ENCODE measurements around the gene RIN3. TPM values are rescaled to one million over a fixed set of nuclear protein-coding genes. Genes with fewer than 3 reads are reported as not detected.

The RIN3 gene
- total RNA-seq, 4 donors from 2014 or later, result 15.1 to 32.3 (median 21.9) TPM

- TF ChIP-seq CTCF (IDR thresholded peaks at IDR 0.05; ENCODE audit: low read depth), result no peak
Measured at GRCh38 chr14:92718664-92719063, 205.1 kb downstream of the RIN3 start.

GRCh38 chr14:92719421-92719820 is 205.8 kb downstream of the RIN3 start:
- TF ChIP-seq CTCF (IDR thresholded peaks at IDR 0.05; ENCODE audit: low read depth), result no peak

DNA sequence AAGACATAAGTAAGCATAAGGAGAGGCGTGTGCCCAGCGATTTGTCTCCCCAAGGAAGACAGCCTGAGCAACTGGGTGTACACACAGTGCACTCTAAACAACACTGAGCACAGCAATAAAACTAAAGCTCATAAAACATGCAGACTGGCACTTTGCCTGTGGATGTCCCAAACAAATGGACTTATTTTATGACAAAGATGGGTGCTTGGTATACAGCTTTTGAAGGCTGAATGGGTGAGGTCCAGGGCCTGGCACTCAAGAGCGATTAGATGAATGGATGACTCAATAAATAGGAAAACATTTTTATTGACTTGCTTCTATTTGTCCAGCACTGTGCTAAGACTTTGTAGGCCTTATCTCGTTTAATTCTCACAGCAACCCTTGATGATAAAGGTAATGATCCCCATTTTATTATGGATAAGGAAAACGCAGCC is 206.3 kb downstream of the RIN3 start:
- no peak for TF ChIP-seq CTCF (IDR thresholded peaks at IDR 0.05; ENCODE audit: low read depth)

DNA sequence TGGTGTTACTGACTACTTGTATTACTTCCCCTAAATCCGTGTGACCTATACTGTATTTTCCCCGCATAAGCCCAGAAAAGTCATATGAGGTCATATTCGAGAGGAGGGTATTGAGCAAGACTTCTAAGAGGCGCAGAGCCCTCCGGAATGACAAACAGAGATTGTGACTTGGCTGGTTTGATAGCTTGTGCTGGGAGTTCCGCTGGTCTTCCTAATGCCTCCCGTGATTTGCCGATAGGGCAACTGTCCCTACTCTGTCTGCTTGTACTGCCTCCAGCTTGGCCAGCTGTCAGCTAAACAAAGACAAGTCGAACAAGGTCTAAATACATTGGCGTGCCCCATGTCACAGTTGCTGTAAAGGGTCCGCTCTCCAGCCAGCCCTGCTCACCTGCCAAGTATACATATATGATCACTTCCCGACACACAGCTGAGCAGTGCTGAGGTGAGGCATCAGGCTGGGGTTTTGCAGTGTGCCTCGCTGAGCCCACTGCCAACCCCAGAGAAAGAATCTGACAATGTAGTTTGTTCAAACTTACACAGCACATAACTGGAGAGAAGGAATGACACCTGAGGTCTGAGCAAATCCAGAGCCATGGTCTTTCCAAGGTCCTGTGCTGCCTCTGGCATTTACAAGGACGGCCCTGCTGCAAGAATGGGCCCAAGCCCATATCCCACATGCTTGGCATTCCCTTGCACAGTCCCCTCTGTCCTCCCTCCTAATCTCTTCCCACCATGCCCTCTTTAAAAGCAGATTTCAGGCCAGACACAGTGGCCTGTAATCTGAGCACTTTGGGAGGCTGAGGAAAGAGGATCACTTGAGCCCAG is 211.1 kb downstream of the RIN3 start:
- no peak for TF ChIP-seq CTCF (IDR thresholded peaks at IDR 0.05; ENCODE audit: low read depth)

GRCh38 chr14:92726135-92726932 is 212.8 kb downstream of the RIN3 start:
- no peak for TF ChIP-seq CTCF (IDR thresholded peaks at IDR 0.05; ENCODE audit: low read depth)

GRCh38 chr14:92726933-92727262 is 213.3 kb downstream of the RIN3 start:
- no peak for TF ChIP-seq CTCF (IDR thresholded peaks at IDR 0.05; ENCODE audit: low read depth)

DNA sequence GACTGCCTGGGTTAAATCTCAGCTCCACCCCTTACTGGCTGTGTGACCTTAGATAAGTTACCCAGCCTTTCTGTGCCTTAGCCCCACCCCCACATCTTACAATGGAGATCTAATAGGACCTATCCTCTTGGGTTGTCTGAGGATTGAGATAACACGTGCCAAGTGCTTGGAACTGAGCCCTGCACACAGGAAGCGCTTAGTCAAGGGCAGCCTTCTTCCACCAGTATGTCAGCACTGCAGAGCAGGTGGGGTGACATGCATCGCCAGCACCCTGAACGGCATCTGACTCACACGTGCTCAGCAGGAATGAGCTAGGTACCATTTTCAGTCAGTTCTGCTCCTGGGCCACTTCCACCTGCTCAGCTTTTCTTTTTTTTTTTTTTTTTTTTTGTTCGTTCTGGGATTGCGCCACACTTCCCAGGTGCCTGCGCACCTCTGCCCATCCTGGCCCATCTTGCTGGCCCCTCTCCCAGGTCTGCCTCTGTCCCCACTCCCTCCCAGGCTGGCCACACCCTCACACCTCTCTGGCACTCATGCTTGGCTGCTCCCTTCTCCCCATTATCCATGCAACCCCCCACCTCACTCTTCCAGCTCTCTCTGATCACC is 215.3 kb downstream of the RIN3 start:
- no peak for TF ChIP-seq CTCF (IDR thresholded peaks at IDR 0.05; ENCODE audit: low read depth)
